Neural progenitor cell (in vitro differentiated cells): ENCODE measurements around the gene KIF21A.

Experiments used
- EZH2 ChIP-seq: fragments of 200-600 bp; sonication (generic); IDR thresholded peaks from 2 replicates; pipeline ENCODE4 v1.6.1; 2017; ENCODE audit warnings: antibody characterized with exemption, mild to moderate bottlenecking, moderate library complexity
- EZH2phosphoT487 ChIP-seq: fragments of 200-600 bp; sonication (generic); IDR thresholded peaks from 2 replicates; pipeline ENCODE4 v1.6.1; 2017; ENCODE audit warnings: antibody characterized with exemption
- TF ChIP-seq, protein P1 (sequence below): fragments of 200-600 bp; sonication (generic); IDR thresholded peaks from 2 replicates; pipeline ENCODE4 v1.5.1; 2017; ENCODE audit warnings: antibody characterized with exemption, mild to moderate bottlenecking

- no peak for TF ChIP-seq EZH2
- TF ChIP-seq, protein P1, sequence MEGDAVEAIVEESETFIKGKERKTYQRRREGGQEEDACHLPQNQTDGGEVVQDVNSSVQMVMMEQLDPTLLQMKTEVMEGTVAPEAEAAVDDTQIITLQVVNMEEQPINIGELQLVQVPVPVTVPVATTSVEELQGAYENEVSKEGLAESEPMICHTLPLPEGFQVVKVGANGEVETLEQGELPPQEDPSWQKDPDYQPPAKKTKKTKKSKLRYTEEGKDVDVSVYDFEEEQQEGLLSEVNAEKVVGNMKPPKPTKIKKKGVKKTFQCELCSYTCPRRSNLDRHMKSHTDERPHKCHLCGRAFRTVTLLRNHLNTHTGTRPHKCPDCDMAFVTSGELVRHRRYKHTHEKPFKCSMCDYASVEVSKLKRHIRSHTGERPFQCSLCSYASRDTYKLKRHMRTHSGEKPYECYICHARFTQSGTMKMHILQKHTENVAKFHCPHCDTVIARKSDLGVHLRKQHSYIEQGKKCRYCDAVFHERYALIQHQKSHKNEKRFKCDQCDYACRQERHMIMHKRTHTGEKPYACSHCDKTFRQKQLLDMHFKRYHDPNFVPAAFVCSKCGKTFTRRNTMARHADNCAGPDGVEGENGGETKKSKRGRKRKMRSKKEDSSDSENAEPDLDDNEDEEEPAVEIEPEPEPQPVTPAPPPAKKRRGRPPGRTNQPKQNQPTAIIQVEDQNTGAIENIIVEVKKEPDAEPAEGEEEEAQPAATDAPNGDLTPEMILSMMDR, result no peak
- no peak for TF ChIP-seq EZH2phosphoT487
These were observed 133.4 kb downstream of the KIF21A start for GRCh38 chr12:39309516-39309915.
